Suprapubic skin (tissue), 4 donors: ENCODE results near the gene EFEMP2. TPM values are rescaled to one million over a fixed set of nuclear protein-coding genes. Genes with fewer than 3 reads are reported as not detected.

Experiments used
- DNase-seq, 2 donors: peaks; one replicate each; pipeline ENCODE4 v3.0.0-alpha.2; 2019; ENCODE audit warnings: low spot score in 2 of 2
- H3K27ac ChIP-seq: fragments of 200-600 bp; sonication (generic); one replicate; pipeline ENCODE4 v1.5.1; 2019
- H3K27me3 ChIP-seq: fragments of 200-600 bp; sonication (generic); one replicate; pipeline ENCODE4 v1.5.1; 2019
- H3K36me3 ChIP-seq: fragments of 200-600 bp; sonication (generic); one replicate; pipeline ENCODE4 v1.5.1; 2019
- H3K4me1 ChIP-seq: fragments of 200-600 bp; sonication (generic); one replicate; pipeline ENCODE4 v1.5.1; 2019
- H3K4me3 ChIP-seq: fragments of 200-600 bp; sonication (generic); one replicate; pipeline ENCODE4 v1.5.1; 2019; ENCODE audit warnings: mild to moderate bottlenecking
- H3K9me3 ChIP-seq: fragments of 200-600 bp; sonication (generic); one replicate; pipeline ENCODE4 v1.5.1; 2019
- EP300 ChIP-seq: sonication (generic); formaldehyde crosslinking; IDR thresholded peaks from one replicate; pipeline ENCODE4 v1.6.1; 2017; ENCODE audit warnings: antibody characterized with exemption
- POLR2A ChIP-seq, 2 donors: fragments of 450-650 bp; IDR thresholded peaks; one replicate each; pipeline ENCODE4 v1.6.1; 2017; ENCODE audit warnings: antibody characterized with exemption in 2 of 2, mild to moderate bottlenecking in 2 of 2, moderate library complexity in 2 of 2
- POLR2AphosphoS5 ChIP-seq, 3 donors: sonication (generic); formaldehyde crosslinking; IDR thresholded peaks; one replicate each; pipeline ENCODE4 v1.6.1; 2017; ENCODE audit warnings: antibody characterized with exemption in 3 of 3
- whole genome bisulfite sequencing: methylation state at CpG from one replicate; pipeline ENCODE4 v1.1.5; 2018; 5-methylcytosine and 5-hydroxymethylcytosine counted together
- total RNA-seq, 4 donors: library from RNA; depleted of rRNA; stranded (reverse); fragments of >200 nt; gene quantifications; one replicate each; pipeline ENCODE4 v1.1.0, GENCODE V29; 2016
- TF ChIP-seq, protein P1 (sequence below), 2 donors: fragments of 200-600 bp in 1 of 2; fragments of 450-650 bp in 1 of 2; sonication (generic) in 1 of 2; IDR thresholded peaks; one replicate each; pipeline ENCODE4 v1.5.1; 2016 to 2019; ENCODE audit warnings: antibody characterized with exemption in 2 of 2, mild to moderate bottlenecking in 1 of 2, moderate library complexity in 1 of 2

The EFEMP2 gene
- total RNA-seq, 4 donors from 2014 or later, result 7.3 to 22.0 (median 13.0) TPM

DNA sequence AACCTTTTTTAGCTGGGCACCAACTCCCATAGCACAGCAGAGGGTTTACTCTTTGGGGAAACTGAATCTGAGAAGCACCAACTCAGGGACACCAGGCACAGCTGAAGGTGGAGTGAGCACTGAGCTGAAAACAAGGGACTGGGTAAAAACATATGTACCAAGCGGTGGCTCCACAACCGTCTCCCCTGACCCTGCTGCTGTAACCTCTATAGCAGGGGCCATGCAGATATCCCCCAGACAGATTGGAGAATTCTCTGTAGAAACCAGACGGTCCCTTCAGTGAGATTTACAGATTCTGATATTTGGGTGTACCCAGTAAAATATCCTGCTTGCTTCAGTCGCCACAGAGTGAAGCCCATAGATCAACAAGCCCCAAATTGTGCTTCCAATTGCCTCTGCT lies 43.1 kb downstream of the EFEMP2 start:
- H3K27ac ChIP-seq, result no peak overlapping the region
- no peak overlapping the region for H3K4me3 ChIP-seq
- no peaks in the 10 kb centered on the region for H3K9me3 ChIP-seq
- no peaks in the 10 kb centered on the region for H3K27me3 ChIP-seq
- peak in 1 of 2 donors; percentile 18 for DNase-seq
- 64% methylated on average over 4 of the region's 4 CpGs for WGBS
- peaks cover 15% of the 10 kb centered on the region for H3K4me1 ChIP-seq
- H3K36me3 ChIP-seq, result no peaks in the 10 kb centered on the region
- TF ChIP-seq, protein P1, sequence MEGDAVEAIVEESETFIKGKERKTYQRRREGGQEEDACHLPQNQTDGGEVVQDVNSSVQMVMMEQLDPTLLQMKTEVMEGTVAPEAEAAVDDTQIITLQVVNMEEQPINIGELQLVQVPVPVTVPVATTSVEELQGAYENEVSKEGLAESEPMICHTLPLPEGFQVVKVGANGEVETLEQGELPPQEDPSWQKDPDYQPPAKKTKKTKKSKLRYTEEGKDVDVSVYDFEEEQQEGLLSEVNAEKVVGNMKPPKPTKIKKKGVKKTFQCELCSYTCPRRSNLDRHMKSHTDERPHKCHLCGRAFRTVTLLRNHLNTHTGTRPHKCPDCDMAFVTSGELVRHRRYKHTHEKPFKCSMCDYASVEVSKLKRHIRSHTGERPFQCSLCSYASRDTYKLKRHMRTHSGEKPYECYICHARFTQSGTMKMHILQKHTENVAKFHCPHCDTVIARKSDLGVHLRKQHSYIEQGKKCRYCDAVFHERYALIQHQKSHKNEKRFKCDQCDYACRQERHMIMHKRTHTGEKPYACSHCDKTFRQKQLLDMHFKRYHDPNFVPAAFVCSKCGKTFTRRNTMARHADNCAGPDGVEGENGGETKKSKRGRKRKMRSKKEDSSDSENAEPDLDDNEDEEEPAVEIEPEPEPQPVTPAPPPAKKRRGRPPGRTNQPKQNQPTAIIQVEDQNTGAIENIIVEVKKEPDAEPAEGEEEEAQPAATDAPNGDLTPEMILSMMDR (IDR thresholded peaks at IDR 0.05), result no peak
- TF ChIP-seq POLR2A (IDR thresholded peaks at IDR 0.05) (no peak), POLR2AphosphoS5 (IDR thresholded peaks at IDR 0.05) (no peak), EP300 (no peak)

- Histone ChIP-seq H3K4me1 (no peaks in the 10 kb centered on the region), H3K27me3 (no peaks in the 10 kb centered on the region), H3K4me3 (no peak overlapping the region), H3K36me3 (no peaks in the 10 kb centered on the region), H3K9me3 (no peaks in the 10 kb centered on the region), H3K27ac (no peak overlapping the region)
- 89% methylated on average over 8 of the region's 8 CpGs for WGBS
- peak in 1 of 2 donors; percentile 26 for DNase-seq
- TF ChIP-seq POLR2AphosphoS5 (IDR thresholded peaks at IDR 0.05) (no peak), EP300 (no peak)
These were observed 45.4 kb downstream of the EFEMP2 start for GRCh38 chr11:65826984-65827735.

- H3K4me3 ChIP-seq, result no peak overlapping the region
- H3K27me3 ChIP-seq, result no peaks in the 10 kb centered on the region
- H3K27ac ChIP-seq, result no peak overlapping the region
- DNase-seq, result no peak
- no peaks in the 10 kb centered on the region for H3K4me1 ChIP-seq
- 79% methylated on average over 15 of the region's 15 CpGs for WGBS
- no peaks in the 10 kb centered on the region for H3K36me3 ChIP-seq
- TF ChIP-seq EP300 (no peak), POLR2AphosphoS5 (IDR thresholded peaks at IDR 0.05) (no peak), POLR2A (IDR thresholded peaks at IDR 0.05) (no peak)
- TF ChIP-seq, protein P1 (IDR thresholded peaks at IDR 0.05), result no peak
- H3K9me3 ChIP-seq, result no peaks in the 10 kb centered on the region
These were observed 49.6 kb downstream of the EFEMP2 start for GRCh38 chr11:65822776-65823528.

GRCh38 chr11:65821107-65821506 lies 51.5 kb downstream of the EFEMP2 start:
- H3K27ac ChIP-seq, result no peak overlapping the region
- 85% methylated on average over 7 of the region's 8 CpGs for WGBS
- no peaks in the 10 kb centered on the region for H3K36me3 ChIP-seq
- no peak for DNase-seq
- peaks cover 12% of the 10 kb centered on the region for H3K4me1 ChIP-seq
- H3K9me3 ChIP-seq, result no peaks in the 10 kb centered on the region
- no peaks in the 10 kb centered on the region for H3K27me3 ChIP-seq
- TF ChIP-seq POLR2A (IDR thresholded peaks at IDR 0.05), result no peak
- TF ChIP-seq, protein P1 (IDR thresholded peaks at IDR 0.05), result no peak
- TF ChIP-seq POLR2AphosphoS5 (IDR thresholded peaks at IDR 0.05), result no peak
- no peak for TF ChIP-seq EP300
- H3K4me3 ChIP-seq, result no peak overlapping the region

DNA sequence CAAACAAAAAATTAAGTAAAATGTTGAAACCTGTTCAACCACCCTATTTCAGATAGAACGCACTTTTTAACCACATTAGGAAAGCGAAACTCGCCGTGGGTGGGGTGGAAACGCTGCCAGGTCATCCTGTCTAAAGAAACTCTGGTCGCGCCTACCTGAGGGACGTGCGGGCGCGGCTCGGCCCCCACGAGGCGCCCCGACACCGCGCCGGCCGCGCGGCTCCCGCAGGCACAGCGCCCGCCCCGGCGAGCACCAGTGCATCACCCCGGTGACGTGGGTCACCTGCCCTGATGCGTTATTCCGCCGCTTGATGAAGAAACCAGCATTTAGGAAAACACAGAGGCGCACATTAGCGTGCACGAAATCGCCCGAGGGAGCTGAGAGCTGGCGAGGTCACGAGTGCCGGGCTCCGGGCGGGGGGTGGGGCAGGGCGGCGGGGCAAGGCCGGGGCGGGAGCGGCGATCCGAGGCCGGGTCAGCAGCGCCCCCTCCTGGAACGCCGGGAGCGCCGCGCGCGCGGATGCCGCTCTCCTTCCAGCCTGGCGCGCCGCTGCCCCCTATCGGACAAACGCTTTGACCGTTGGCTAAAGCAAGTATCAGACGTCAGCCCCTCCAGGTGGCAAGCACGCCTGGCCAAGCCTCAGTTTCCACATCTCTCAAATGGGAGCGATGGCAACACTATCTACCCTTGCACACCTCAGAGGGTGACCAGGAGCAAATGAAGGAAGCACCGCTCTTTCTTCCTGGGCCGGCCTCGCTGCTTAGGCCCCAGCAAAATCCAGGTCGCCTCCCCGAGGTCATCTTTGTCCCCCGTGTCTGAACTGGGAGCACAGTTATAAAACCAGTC lies 54.5 kb downstream of the EFEMP2 start:
- no peaks in the 10 kb centered on the region for H3K9me3 ChIP-seq
- H3K36me3 ChIP-seq, result no peaks in the 10 kb centered on the region
- peak; percentile 96 to 97 for DNase-seq
- peak overlapping the region; percentile 73 for H3K4me3 ChIP-seq
- 10% methylated on average over 38 of the region's 74 CpGs for WGBS
- no peaks in the 10 kb centered on the region for H3K27me3 ChIP-seq
- peak overlapping the region; percentile 74 for H3K27ac ChIP-seq
- H3K4me1 ChIP-seq, result peaks cover 31% of the 10 kb centered on the region
- peak in 2 of 3 donors; percentile 45 to 66 for TF ChIP-seq POLR2AphosphoS5 (IDR thresholded peaks at IDR 0.05)
- TF ChIP-seq, protein P1 (IDR thresholded peaks at IDR 0.05), result peak; percentile 89 to 100
- TF ChIP-seq EP300, result no peak
- TF ChIP-seq POLR2A (IDR thresholded peaks at IDR 0.05), result peak in 1 of 2 donors; percentile 26
